Suprapubic skin (tissue), 3 donors: ENCODE data around the gene BTBD1.

ENCODE experiments used
- CTCF ChIP-seq, 2 donors: fragments of 200-600 bp in 1 of 2; fragments of 450-650 bp in 1 of 2; sonication (generic) in 1 of 2; IDR thresholded peaks; one replicate each; pipeline ENCODE4 v1.5.1; 2016 to 2019; ENCODE audit warnings: antibody characterized with exemption in 2 of 2, mild to moderate bottlenecking in 1 of 2, moderate library complexity in 1 of 2
- POLR2A ChIP-seq, 2 donors: fragments of 450-650 bp; IDR thresholded peaks; one replicate each; pipeline ENCODE4 v1.6.1; 2017; ENCODE audit warnings: antibody characterized with exemption in 2 of 2, mild to moderate bottlenecking in 2 of 2, moderate library complexity in 2 of 2

- TF ChIP-seq CTCF (IDR thresholded peaks at IDR 0.05) (no peak), POLR2A (IDR thresholded peaks at IDR 0.05) (no peak)
Measured at GRCh38 chr15:83115410-83115809, 48.4 kb upstream of the BTBD1 start.
